ENCODE results near the gene RALGAPA1. TPM values are rescaled to one million over a fixed set of nuclear protein-coding genes. Genes with fewer than 3 reads are reported as not detected.
"Not testable (repeated sequence)": the region's sequence is repeated elsewhere in the genome, so short reads cannot be mapped to it uniquely, and the experiment has no call there.

RALGAPA1 gene
- total RNA-seq, result 10 to 100 TPM; 29.5 to 31.7 TPM

- H3K4me1 Mint-ChIP-seq (ENCODE audit: low read depth), result peaks cover 33% of the 10 kb centered on the region
- not testable (repeated sequence) for H3K9me3 Mint-ChIP-seq (ENCODE audit: insufficient read depth); H3K27me3 Mint-ChIP-seq (ENCODE audit: low read depth); H3K36me3 Mint-ChIP-seq (ENCODE audit: low read depth)
- H3K27ac Mint-ChIP-seq, result peak within 1 kb of the TSS; percentile 95
- POLR2A ChIA-PET, result interaction anchor here (1.0 kb wide), 1 partner anchor 17 kb away, joined by 4 read pairs; the partner anchor contains the start of gene BRMS1L
- ATAC-seq, result peak; percentile 98
- CTCF ChIA-PET, result interaction anchor here (0.8 to 2.3 kb wide), 4 partner anchors 9 to 123 kb away, joined by 3 to 8 read pairs (median 6); partner anchors contain the start of gene BRMS1L
- peak; percentile 96 for DNase-seq
- peak within 1 kb of the TSS; percentile 98 for H3K4me3 Mint-ChIP-seq
Measured at GRCh38 chr14:35808638-35809563, at the start of gene RALGAPA1. TSS of gene RALGAPA1 (minus strand) at chr14:35809295. CDS start at chr14:35808835, 460 bp downstream.

DNA sequence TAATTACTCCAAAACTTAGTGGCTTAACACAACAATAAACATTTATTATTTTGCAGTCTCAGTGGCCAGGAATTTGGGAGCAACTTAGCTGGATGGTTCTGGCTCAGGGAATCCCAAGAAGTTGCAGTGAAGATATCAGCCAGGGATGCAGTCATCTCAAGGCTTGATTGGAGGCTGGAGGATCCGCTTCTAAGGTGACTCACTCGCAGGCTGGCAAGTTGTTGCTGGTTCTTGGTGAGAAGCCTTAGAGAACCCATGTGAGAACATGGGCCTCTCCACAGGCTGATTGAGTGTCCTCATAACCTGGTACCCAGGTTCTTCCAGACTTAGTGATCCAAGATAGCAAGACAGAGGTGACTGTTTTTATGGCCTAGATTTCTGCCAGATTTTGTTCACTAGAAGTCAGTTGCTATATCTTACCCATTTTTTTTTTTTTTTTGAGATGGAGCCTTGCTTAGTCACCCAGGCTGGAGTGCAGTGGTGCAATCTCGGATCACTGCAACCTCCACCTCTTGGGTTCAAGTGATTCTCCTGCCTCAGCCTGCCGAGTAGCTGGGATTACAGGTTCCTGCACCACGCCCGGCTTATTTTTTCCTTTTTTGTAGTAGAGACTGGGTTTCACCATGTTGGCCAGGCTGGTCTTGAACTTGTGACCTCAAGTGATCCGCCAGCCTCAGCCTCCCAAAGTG lies 49.6 kb upstream of the RALGAPA1 start:
- no peaks in the 10 kb centered on the region for H3K9me3 Mint-ChIP-seq (ENCODE audit: insufficient read depth)
- H3K4me1 Mint-ChIP-seq (ENCODE audit: low read depth), result no peaks in the 10 kb centered on the region
- CTCF ChIA-PET, result no interaction called here
- no peak overlapping the region for H3K4me3 Mint-ChIP-seq
- DNase-seq (no peak), ATAC-seq (no peak)
- POLR2A ChIA-PET, result no interaction called here
- no peaks in the 10 kb centered on the region for H3K27me3 Mint-ChIP-seq (ENCODE audit: low read depth)
- H3K27ac Mint-ChIP-seq, result no peak overlapping the region
- H3K36me3 Mint-ChIP-seq (ENCODE audit: low read depth), result peaks cover 9% of the 10 kb centered on the region

- Mint-ChIP-seq H3K27me3 (ENCODE audit: low read depth) (no peaks in the 10 kb centered on the region), H3K4me1 (ENCODE audit: low read depth) (no peaks in the 10 kb centered on the region)
- ATAC-seq, result no peak
Measured at GRCh38 chr14:35855876-35856481, 46.9 kb upstream of the RALGAPA1 start.

GRCh38 chr14:35854696-35855270 lies 45.7 kb upstream of the RALGAPA1 start:
- H3K9me3 Mint-ChIP-seq (ENCODE audit: insufficient read depth), result peaks cover 5% of the 10 kb centered on the region

More at GRCh38 chr14:35855876-35856481, 46.9 kb upstream of the RALGAPA1 start:
- ChIA-PET POLR2A (no interaction called here), CTCF (no interaction called here)
- no peak for DNase-seq
- H3K9me3 Mint-ChIP-seq (ENCODE audit: insufficient read depth), result peaks cover 5% of the 10 kb centered on the region
- H3K4me3 Mint-ChIP-seq, result no peak overlapping the region
- H3K36me3 Mint-ChIP-seq (ENCODE audit: low read depth), result peaks cover 10% of the 10 kb centered on the region
- no peak overlapping the region for H3K27ac Mint-ChIP-seq

GRCh38 chr14:35853225-35853624 lies 44.1 kb upstream of the RALGAPA1 start:
- ChIA-PET CTCF (interaction anchor here (1.4 kb wide), 1 partner anchor 91 kb away, joined by 3 read pairs; no protein-coding TSS in a partner anchor), POLR2A (no interaction called here)
- H3K4me3 Mint-ChIP-seq, result no peak overlapping the region
- H3K27ac Mint-ChIP-seq, result no peak overlapping the region
- peaks cover 5% of the 10 kb centered on the region for H3K9me3 Mint-ChIP-seq (ENCODE audit: insufficient read depth)
- DNase-seq (no peak), ATAC-seq (no peak)
- H3K36me3 Mint-ChIP-seq (ENCODE audit: low read depth), result peaks cover 11% of the 10 kb centered on the region
- no peaks in the 10 kb centered on the region for H3K4me1 Mint-ChIP-seq (ENCODE audit: low read depth)
- no peaks in the 10 kb centered on the region for H3K27me3 Mint-ChIP-seq (ENCODE audit: low read depth)

More at GRCh38 chr14:35854696-35855270, 45.7 kb upstream of the RALGAPA1 start:
- H3K27me3 Mint-ChIP-seq (ENCODE audit: low read depth), result no peaks in the 10 kb centered on the region
- CTCF ChIA-PET, result no interaction called here
- no peak for ATAC-seq
- DNase-seq, result no peak
- H3K36me3 Mint-ChIP-seq (ENCODE audit: low read depth), result peaks cover 15% of the 10 kb centered on the region
- no peak overlapping the region for H3K4me3 Mint-ChIP-seq
- no peak overlapping the region for H3K27ac Mint-ChIP-seq
- H3K4me1 Mint-ChIP-seq (ENCODE audit: low read depth), result no peaks in the 10 kb centered on the region
- POLR2A ChIA-PET, result no interaction called here

- peaks cover 9% of the 10 kb centered on the region for H3K36me3 Mint-ChIP-seq (ENCODE audit: low read depth)
- ChIA-PET POLR2A (no interaction called here), CTCF (interaction anchor here (0.7 to 1.7 kb wide), 3 partner anchors 26 to 93 kb away, joined by 3 read pairs; partner anchors contain the start of gene BRMS1L)
- H3K27ac Mint-ChIP-seq, result no peak overlapping the region
- no peak overlapping the region for H3K4me3 Mint-ChIP-seq
- no peak for ATAC-seq
- H3K9me3 Mint-ChIP-seq (ENCODE audit: insufficient read depth), result peaks cover 5% of the 10 kb centered on the region
- no peaks in the 10 kb centered on the region for H3K4me1 Mint-ChIP-seq (ENCODE audit: low read depth)
- no peaks in the 10 kb centered on the region for H3K27me3 Mint-ChIP-seq (ENCODE audit: low read depth)
- no peak for DNase-seq
Measured at GRCh38 chr14:35851823-35852222, 42.7 kb upstream of the RALGAPA1 start.

GRCh38 chr14:35849122-35849521 lies 40.0 kb upstream of the RALGAPA1 start:
- Mint-ChIP-seq H3K36me3 (ENCODE audit: low read depth) (peaks cover 30% of the 10 kb centered on the region), H3K27ac (no peak overlapping the region), H3K9me3 (ENCODE audit: insufficient read depth) (peaks cover 6% of the 10 kb centered on the region), H3K27me3 (ENCODE audit: low read depth) (no peaks in the 10 kb centered on the region), H3K4me3 (no peak overlapping the region), H3K4me1 (ENCODE audit: low read depth) (peaks cover 7% of the 10 kb centered on the region)
- POLR2A ChIA-PET, result no interaction called here
- CTCF ChIA-PET, result no interaction called here
- DNase-seq, result no peak
- no peak for ATAC-seq

DNA sequence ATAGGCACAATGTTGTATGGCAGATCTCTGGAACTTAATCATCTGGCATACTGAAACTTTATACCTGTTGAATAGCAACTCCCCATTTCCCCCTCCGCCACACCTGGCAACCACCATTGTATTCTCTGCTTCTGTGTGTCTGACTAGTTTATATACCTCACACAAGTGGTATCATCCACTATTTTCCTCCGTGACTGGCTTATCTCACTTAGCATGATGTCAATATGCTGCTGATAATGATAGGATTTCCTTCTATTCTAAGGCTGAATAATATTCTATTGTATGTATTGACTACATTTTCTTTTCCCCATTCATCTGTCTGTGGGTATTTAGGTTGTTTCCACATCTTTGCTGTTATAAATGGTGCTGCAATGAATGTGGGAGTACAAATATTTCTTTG lies 38.5 kb upstream of the RALGAPA1 start:
- ChIA-PET POLR2A (no interaction called here), CTCF (interaction anchor here (1.5 kb wide), 1 partner anchor 223 kb away, joined by 3 read pairs; no protein-coding TSS in a partner anchor)
- Mint-ChIP-seq H3K27ac (no peak overlapping the region), H3K9me3 (ENCODE audit: insufficient read depth) (peaks cover 17% of the 10 kb centered on the region), H3K27me3 (ENCODE audit: low read depth) (no peaks in the 10 kb centered on the region), H3K36me3 (ENCODE audit: low read depth) (peaks cover 45% of the 10 kb centered on the region), H3K4me1 (ENCODE audit: low read depth) (peaks cover 7% of the 10 kb centered on the region), H3K4me3 (no peak overlapping the region)
- ATAC-seq (no peak), DNase-seq (no peak)

DNA sequence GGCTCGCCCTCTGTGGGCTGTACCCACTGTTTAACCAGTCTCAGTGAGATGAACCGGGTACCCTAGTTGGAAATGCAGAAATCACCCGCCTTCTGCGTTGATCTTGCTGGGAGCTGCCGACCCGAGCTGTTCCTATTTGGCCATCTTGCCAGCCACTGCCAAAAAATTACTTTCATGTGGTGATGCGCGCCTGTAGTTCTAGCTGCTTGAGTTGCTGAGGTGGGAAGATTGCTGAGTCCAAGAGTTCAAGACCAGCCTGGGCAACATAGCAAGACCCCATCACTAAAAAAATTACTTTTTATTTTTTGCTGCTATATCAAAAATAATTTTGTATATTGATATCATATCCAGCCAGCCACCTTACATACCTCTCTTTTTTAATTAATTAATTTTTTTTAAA lies 35.4 kb upstream of the RALGAPA1 start:
- ATAC-seq (no peak), DNase-seq (no peak)
- no peak overlapping the region for H3K4me3 Mint-ChIP-seq
- H3K9me3 Mint-ChIP-seq (ENCODE audit: insufficient read depth), result peaks cover 21% of the 10 kb centered on the region
- H3K27me3 Mint-ChIP-seq (ENCODE audit: low read depth), result no peaks in the 10 kb centered on the region
- POLR2A ChIA-PET, result interaction anchor here (0.6 kb wide), 1 partner anchor 330 kb away, joined by 3 read pairs; no protein-coding TSS in a partner anchor
- H3K36me3 Mint-ChIP-seq (ENCODE audit: low read depth), result peaks cover 65% of the 10 kb centered on the region
- H3K27ac Mint-ChIP-seq, result no peak overlapping the region
- CTCF ChIA-PET, result interaction anchor here (1.1 kb wide), 1 partner anchor 27 kb away, joined by 3 read pairs; no protein-coding TSS in a partner anchor
- H3K4me1 Mint-ChIP-seq (ENCODE audit: low read depth), result peaks cover 7% of the 10 kb centered on the region

- Mint-ChIP-seq H3K36me3 (ENCODE audit: low read depth) (peaks cover 81% of the 10 kb centered on the region), H3K9me3 (ENCODE audit: insufficient read depth) (peaks cover 21% of the 10 kb centered on the region)
- H3K4me1 Mint-ChIP-seq (ENCODE audit: low read depth); DNase-seq; CTCF ChIA-PET; H3K4me3 Mint-ChIP-seq; ATAC-seq; POLR2A ChIA-PET; H3K27me3 Mint-ChIP-seq (ENCODE audit: low read depth); H3K27ac Mint-ChIP-seq: not testable (repeated sequence)
Measured at GRCh38 chr14:35842245-35842644, 33.1 kb upstream of the RALGAPA1 start.

DNA sequence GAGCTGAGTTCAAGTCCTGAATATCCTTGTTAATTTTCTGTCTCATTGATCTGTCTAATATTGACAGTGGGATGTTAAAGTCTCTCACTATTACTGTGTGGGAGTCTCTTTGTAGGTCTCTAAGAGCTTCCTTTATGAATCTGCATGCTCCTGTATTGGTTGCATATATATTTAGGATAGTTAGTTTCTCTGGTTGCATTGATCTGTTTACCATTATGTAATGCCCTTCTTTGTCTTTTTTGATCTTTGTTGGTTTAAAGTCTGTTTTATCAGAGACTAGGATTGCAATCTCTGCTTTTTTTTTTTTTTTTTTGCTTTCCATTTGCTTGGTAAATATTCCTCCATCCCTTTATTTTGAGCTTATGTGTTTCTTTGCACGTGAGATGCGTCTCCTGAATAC lies 32.6 kb upstream of the RALGAPA1 start:
- peaks cover 21% of the 10 kb centered on the region for H3K9me3 Mint-ChIP-seq (ENCODE audit: insufficient read depth)
- POLR2A ChIA-PET; ATAC-seq; H3K27ac Mint-ChIP-seq; H3K4me3 Mint-ChIP-seq; H3K4me1 Mint-ChIP-seq (ENCODE audit: low read depth); H3K27me3 Mint-ChIP-seq (ENCODE audit: low read depth); DNase-seq: not testable (repeated sequence)
- CTCF ChIA-PET, result interaction anchor here (1.0 kb wide), 1 partner anchor 228 kb away, joined by 3 read pairs; no protein-coding TSS in a partner anchor
- H3K36me3 Mint-ChIP-seq (ENCODE audit: low read depth), result peaks cover 84% of the 10 kb centered on the region

All from activated CD8-positive, alpha-beta T cell treated with anti-CD3 and anti-CD28 coated beads, Interleukin-2, amount 10 ng/mL, durations not matched to agents 7 days and 5 days (primary cell).